GM23338 (cell line): ENCODE results near the gene NUTF2. TPM values are rescaled to one million over a fixed set of nuclear protein-coding genes. Genes with fewer than 3 reads are reported as not detected.

Experiments
- ATAC-seq: fragments of 200-7000 bp; cut with Tn5 transposase; 3 replicates; pipeline ENCODE4 v1.9.1; 2020
- DNase-seq: peaks from one replicate; pipeline ENCODE4 v3.0.0-alpha.2; 2015; ENCODE audit warnings: low spot score
- H2AFZ ChIP-seq: fragments of 200-600 bp; sonication (generic); 2 replicates; pipeline ENCODE4 v1.8.0; 2016; ENCODE audit warnings: antibody characterized with exemption, mild to moderate bottlenecking, moderate library complexity
- H3F3A ChIP-seq: fragments of 200-600 bp; sonication (generic); replicated peaks from 2 replicates; pipeline ENCODE4 v1.8.0; 2017; ENCODE audit warnings: antibody characterized with exemption, mixed run types, low read depth
- H3K27ac ChIP-seq: fragments of 200-600 bp; sonication (generic); 2 replicates; pipeline ENCODE4 v1.6.1; 2016; ENCODE audit warnings: low read depth
- H3K27me3 ChIP-seq: fragments of 200-600 bp; sonication (generic); 2 replicates; pipeline ENCODE4 v1.8.0; 2016; ENCODE audit warnings: mild to moderate bottlenecking, mixed run types, moderate library complexity; ENCODE audit not compliant: insufficient read depth
- H3K36me3 ChIP-seq: fragments of 200-600 bp; sonication (generic); 2 replicates; pipeline ENCODE4 v1.8.0; 2016; ENCODE audit warnings: mild to moderate bottlenecking; ENCODE audit not compliant: insufficient read depth
- H3K4me1 ChIP-seq: fragments of 200-600 bp; sonication (generic); 2 replicates; pipeline ENCODE4 v1.8.0; 2016; ENCODE audit warnings: mild to moderate bottlenecking, moderate library complexity; ENCODE audit not compliant: insufficient read depth
- H3K4me2 ChIP-seq: fragments of 200-600 bp; sonication (generic); 2 replicates; pipeline ENCODE4 v1.7.1; 2017; ENCODE audit warnings: mixed run types
- H3K4me3 ChIP-seq: fragments of 200-600 bp; sonication (generic); 2 replicates; pipeline ENCODE4 v1.6.1; 2016; ENCODE audit warnings: mixed run types
- H3K79me2 ChIP-seq: fragments of 200-600 bp; sonication (generic); replicated peaks from 2 replicates; pipeline ENCODE4 v1.8.0; 2017; ENCODE audit warnings: mild to moderate bottlenecking; ENCODE audit not compliant: insufficient read depth
- H3K9me2 ChIP-seq: fragments of 200-600 bp; sonication (generic); 2 replicates; pipeline ENCODE4 v1.8.0; 2017; ENCODE audit not compliant: insufficient read depth
- H4K20me1 ChIP-seq: fragments of 200-600 bp; sonication (generic); replicated peaks from 2 replicates; pipeline ENCODE4 v1.8.0; 2017; ENCODE audit warnings: mild to moderate bottlenecking; ENCODE audit not compliant: insufficient read depth
- H3K27ac Mint-ChIP-seq: 2 replicates; pipeline ENCODE4 v1.8.0; 2020; ENCODE audit warnings: inconsistent platforms, mild to moderate bottlenecking, moderate library complexity, mixed read lengths
- H3K27me3 Mint-ChIP-seq: 3 replicates; pipeline ENCODE4 v1.8.0; 2022; ENCODE audit warnings: low read depth, mild to moderate bottlenecking, moderate library complexity, mixed read lengths, inconsistent platforms; ENCODE audit not compliant: insufficient read depth, poor library complexity
- H3K36me3 Mint-ChIP-seq: 3 replicates; pipeline ENCODE4 v1.8.0; 2021; ENCODE audit warnings: low read depth, mild to moderate bottlenecking, inconsistent platforms, moderate library complexity, mixed read lengths
- H3K4me1 Mint-ChIP-seq: 3 replicates; pipeline ENCODE4 v1.8.0; 2020; ENCODE audit warnings: mild to moderate bottlenecking, inconsistent platforms, mixed read lengths
- H3K4me3 Mint-ChIP-seq: 3 replicates; pipeline ENCODE4 v1.8.0; 2021; ENCODE audit warnings: moderate library complexity, mild to moderate bottlenecking, inconsistent platforms, mixed read lengths
- H3K9me3 Mint-ChIP-seq: 3 replicates; pipeline ENCODE4 v1.8.0; 2020; ENCODE audit warnings: moderate library complexity, mild to moderate bottlenecking, inconsistent platforms, mixed read lengths
- CREB1 ChIP-seq: fragments of 250-450 bp; sonication (Bioruptor Pico); IDR thresholded peaks from 2 replicates; pipeline ENCODE4 v1.5.0; 2020; ENCODE audit warnings: low read depth, mild to moderate bottlenecking, moderate library complexity
- ETS1 ChIP-seq: IDR thresholded peaks from 2 replicates; pipeline ENCODE4 v1.6.1; 2016; ENCODE audit warnings: antibody characterized with exemption
- EZH2phosphoT487 ChIP-seq: fragments of 200-600 bp; sonication (generic); IDR thresholded peaks from one replicate; pipeline ENCODE4 v1.8.1; 2018; ENCODE audit warnings: antibody characterized with exemption; ENCODE audit not compliant: unreplicated experiment
- JUNB ChIP-seq: IDR thresholded peaks from one replicate; pipeline ENCODE4 v1.6.1; 2016; ENCODE audit warnings: antibody characterized with exemption; ENCODE audit not compliant: unreplicated experiment
- NANOG ChIP-seq: IDR thresholded peaks from 2 replicates; pipeline ENCODE4 v1.6.1; 2016; ENCODE audit warnings: antibody characterized with exemption, borderline replicate concordance
- POLR2AphosphoS5 ChIP-seq: IDR thresholded peaks from 2 replicates; pipeline ENCODE4 v1.6.1; 2016; ENCODE audit warnings: antibody characterized with exemption, low read depth
- REST ChIP-seq: IDR thresholded peaks from one replicate; pipeline ENCODE4 v1.6.1; 2018; ENCODE audit warnings: antibody characterized with exemption; ENCODE audit not compliant: unreplicated experiment
- STAT1 ChIP-seq: IDR thresholded peaks from one replicate; pipeline ENCODE4 v1.6.1; 2016; ENCODE audit warnings: antibody characterized with exemption; ENCODE audit not compliant: unreplicated experiment
- ZNF114 ChIP-seq: fragments of 250-450 bp; sonication (Bioruptor Pico); IDR thresholded peaks from 2 replicates; pipeline ENCODE4 v1.5.0; 2020; ENCODE audit warnings: mild to moderate bottlenecking, moderate library complexity
- ZNF331 ChIP-seq: fragments of 250-450 bp; sonication (Bioruptor Pico); IDR thresholded peaks from 2 replicates; pipeline ENCODE4 v1.5.0; 2020; ENCODE audit warnings: low read depth, mild to moderate bottlenecking, moderate library complexity
- ZNF462 ChIP-seq: fragments of 250-450 bp; sonication (Bioruptor Pico); IDR thresholded peaks from 2 replicates; pipeline ENCODE4 v1.5.0; 2020; ENCODE audit warnings: mild to moderate bottlenecking, moderate library complexity
- polyA plus RNA-seq: library from polyadenylated mRNA; unstranded; fragments of >200 nt; fragmentation: Nextera tagmentation; extraction: Ambion mirVana; gene quantifications from 2 replicates; pipeline ENCODE4 v1.2.1, GENCODE V29; 2016
- total RNA-seq: library from RNA; depleted of rRNA; stranded (reverse); fragments of >200 nt; shearing (Covaris generic); gene quantifications from 2 replicates; pipeline ENCODE4 v1.2.3, GENCODE V29; 2014
- TF ChIP-seq, protein P1 (sequence below), 2 experiments: fragments of 200-600 bp in 1 of 2; sonication (generic) in 1 of 2; conservative IDR thresholded peaks; 2 replicates each; pipeline versions ENCODE4 v1.5.1 to v1.6.1; 2016 to 2017; ENCODE audit warnings: antibody characterized with exemption in 2 of 2, low read depth in 2 of 2, mild to moderate bottlenecking in 2 of 2, moderate library complexity in 1 of 2

The NUTF2 gene
- total and polyA plus RNA-seq, 2 experiments from 2014 or later: 321 to 391 TPM

- TF ChIP-seq ZNF462 (CRISPR knock-in tag) (no peak), JUNB (no peak), STAT1 (no peak), ETS1 (no peak), NANOG (no peak), CREB1 (no peak)
These were observed 21.6 kb downstream of the NUTF2 start (continued) for GRCh38 chr16:67868290-67868689.

DNA sequence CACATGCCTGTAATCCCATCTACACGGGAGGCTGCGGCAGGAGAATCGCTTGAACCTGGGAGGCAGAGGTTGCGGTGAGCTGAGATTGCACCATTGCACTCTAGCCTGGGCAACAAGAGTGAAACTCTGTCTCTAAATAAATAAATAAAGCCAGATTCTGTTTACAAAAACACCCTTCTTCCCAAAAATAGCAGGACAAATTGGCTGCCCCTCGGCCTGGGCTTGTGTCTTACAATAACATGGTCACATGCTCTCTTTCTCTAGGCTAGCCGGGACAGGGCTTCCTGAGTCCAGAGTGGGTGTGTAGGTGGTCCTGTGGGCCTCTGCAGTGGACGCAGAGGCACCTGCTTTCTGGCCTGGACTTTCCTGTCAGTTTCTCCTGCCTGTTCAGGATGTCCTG lies 22.9 kb downstream of the NUTF2 start:
- Mint-ChIP-seq H3K27ac (no peak overlapping the region), H3K9me3 (no peaks in the 10 kb centered on the region; the same call in 2 of the 3 replicates), H3K27me3 (peaks cover 13% of the 10 kb centered on the region), H3K4me3 (no peak overlapping the region), H3K36me3 (peaks cover 64% of the 10 kb centered on the region), H3K4me1 (peaks cover 19% of the 10 kb centered on the region)
- Histone ChIP-seq H4K20me1 (peaks cover 22% of the 10 kb centered on the region), H3K9me2 (no peaks in the 10 kb centered on the region), H3K4me2 (no peak overlapping the region), H3K4me1 (peaks cover 8% of the 10 kb centered on the region; the same call in 1 of the 2 replicates), H3F3A (peaks cover 45% of the 10 kb centered on the region), H3K27me3 (no peaks in the 10 kb centered on the region), H3K27ac (no peak overlapping the region), H3K36me3 (peaks cover 39% of the 10 kb centered on the region), H2AFZ (no peak overlapping the region), H3K4me3 (no peak overlapping the region), H3K79me2 (peaks cover 30% of the 10 kb centered on the region)
- DNase-seq (no peak), ATAC-seq (no peak)
- TF ChIP-seq NANOG (no peak), STAT1 (no peak), REST (no peak), ETS1 (no peak), POLR2AphosphoS5 (no peak), ZNF114 (CRISPR knock-in tag) (no peak), ZNF331 (no peak), EZH2phosphoT487 (no peak)
- TF ChIP-seq, protein P1, sequence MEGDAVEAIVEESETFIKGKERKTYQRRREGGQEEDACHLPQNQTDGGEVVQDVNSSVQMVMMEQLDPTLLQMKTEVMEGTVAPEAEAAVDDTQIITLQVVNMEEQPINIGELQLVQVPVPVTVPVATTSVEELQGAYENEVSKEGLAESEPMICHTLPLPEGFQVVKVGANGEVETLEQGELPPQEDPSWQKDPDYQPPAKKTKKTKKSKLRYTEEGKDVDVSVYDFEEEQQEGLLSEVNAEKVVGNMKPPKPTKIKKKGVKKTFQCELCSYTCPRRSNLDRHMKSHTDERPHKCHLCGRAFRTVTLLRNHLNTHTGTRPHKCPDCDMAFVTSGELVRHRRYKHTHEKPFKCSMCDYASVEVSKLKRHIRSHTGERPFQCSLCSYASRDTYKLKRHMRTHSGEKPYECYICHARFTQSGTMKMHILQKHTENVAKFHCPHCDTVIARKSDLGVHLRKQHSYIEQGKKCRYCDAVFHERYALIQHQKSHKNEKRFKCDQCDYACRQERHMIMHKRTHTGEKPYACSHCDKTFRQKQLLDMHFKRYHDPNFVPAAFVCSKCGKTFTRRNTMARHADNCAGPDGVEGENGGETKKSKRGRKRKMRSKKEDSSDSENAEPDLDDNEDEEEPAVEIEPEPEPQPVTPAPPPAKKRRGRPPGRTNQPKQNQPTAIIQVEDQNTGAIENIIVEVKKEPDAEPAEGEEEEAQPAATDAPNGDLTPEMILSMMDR (conservative IDR thresholded peaks at IDR 0.05; ENCODE audit: low read depth in 2 of 2): no peak
